Cardiac muscle cell (in vitro differentiated cells and primary cell): ENCODE measurements around the gene CA9. TPM values are rescaled to one million over a fixed set of nuclear protein-coding genes. Genes with fewer than 3 reads are reported as not detected.

ENCODE experiments used
- DNase-seq, 2 donors: peaks; one replicate each; pipeline versions ENCODE4 v3.0.0 to v3.0.0-alpha.2; 2010 to 2017; ENCODE audit warnings: low read depth in 1 of 2, low spot score in 1 of 2
- H3K27ac ChIP-seq: fragments of 200-600 bp; sonication (generic); 2 replicates; pipeline ENCODE4 v1.5.1; 2016
- H3K27me3 ChIP-seq: fragments of 200-600 bp; sonication (generic); 2 replicates; pipeline ENCODE4 v1.6.0; 2016; ENCODE audit warnings: control low read depth
- H3K36me3 ChIP-seq: fragments of 200-600 bp; sonication (generic); 2 replicates; pipeline ENCODE4 v1.5.1; 2016; ENCODE audit warnings: control low read depth
- H3K4me1 ChIP-seq: fragments of 200-600 bp; sonication (generic); 2 replicates; pipeline ENCODE4 v1.8.1; 2017; ENCODE audit warnings: low read depth, mild to moderate bottlenecking, mixed run types
- H3K4me3 ChIP-seq: fragments of 200-600 bp; sonication (generic); 2 replicates; pipeline ENCODE4 v1.5.1; 2016; ENCODE audit warnings: mild to moderate bottlenecking
- H3K9me3 ChIP-seq: fragments of 200-600 bp; sonication (generic); 2 replicates; pipeline ENCODE4 v1.5.1; 2017; ENCODE audit warnings: low read depth, mild to moderate bottlenecking, control low read depth
- CTCF ChIP-seq: IDR thresholded peaks from 2 replicates; pipeline ENCODE4 v1.5.1; 2012; ENCODE audit warnings: low read depth, mild to moderate bottlenecking, low read length
- polyA plus RNA-seq: library from polyadenylated mRNA; unstranded; fragments of >200 nt; fragmentation: Nextera tagmentation; extraction: Ambion mirVana; gene quantifications from 2 replicates; pipeline ENCODE4 v1.2.1, GENCODE V29; 2016
- total RNA-seq: library from RNA; depleted of rRNA; stranded (reverse); fragments of >200 nt; gene quantifications from 2 replicates; pipeline ENCODE4 v1.2.3, GENCODE V29; 2016

CA9 gene
- total and polyA plus RNA-seq, 2 experiments from 2014 or later: 2.4 to 2.6 TPM

GRCh38 chr9:35657546-35658136 is 16.1 kb upstream of the CA9 start, which contains the start of gene RMRP:
TSS of gene RMRP (minus strand) at chr9:35658019.
- peak; percentile 23 for TF ChIP-seq CTCF
- H3K27ac ChIP-seq: peak within 1 kb of the TSS; percentile 99
- no peaks in the 10 kb centered on the region for H3K9me3 ChIP-seq
- peak; percentile 100 for DNase-seq
- H3K36me3 ChIP-seq: no peaks in the 10 kb centered on the region
- H3K27me3 ChIP-seq: no peaks in the 10 kb centered on the region
- peaks cover 21% of the 10 kb centered on the region for H3K4me1 ChIP-seq
- peak within 1 kb of the TSS; percentile 79 for H3K4me3 ChIP-seq

- DNase-seq: peak; percentile 90 to 93
- no peaks in the 10 kb centered on the region for H3K36me3 ChIP-seq
- H3K4me1 ChIP-seq: peaks cover 21% of the 10 kb centered on the region
- H3K27me3 ChIP-seq: no peaks in the 10 kb centered on the region
- no peaks in the 10 kb centered on the region for H3K9me3 ChIP-seq
- TF ChIP-seq CTCF: peak; percentile 41
- H3K27ac ChIP-seq: peak within 1 kb of the TSS; percentile 99
- H3K4me3 ChIP-seq: peak within 1 kb of the TSS; percentile 79
Measured at GRCh38 chr9:35658137-35658967, 15.4 kb upstream of the CA9 start, which contains the start of gene CCDC107. TSS of gene CCDC107 (plus strand) at chr9:35658292. CDS start at chr9:35658380, 88 bp downstream.

- no peaks in the 10 kb centered on the region for H3K27me3 ChIP-seq
- TF ChIP-seq CTCF: no peak
- peak overlapping the region; percentile 79 for H3K4me3 ChIP-seq
- no peaks in the 10 kb centered on the region for H3K9me3 ChIP-seq
- no peaks in the 10 kb centered on the region for H3K36me3 ChIP-seq
- peak in 1 of 2 donors; percentile 44 for DNase-seq
- peak overlapping the region; percentile 99 for H3K27ac ChIP-seq
- peaks cover 21% of the 10 kb centered on the region for H3K4me1 ChIP-seq
Measured at GRCh38 chr9:35658968-35659220, 14.8 kb upstream of the CA9 start.

- no peak for TF ChIP-seq CTCF
- peak in 1 of 2 donors; percentile 68 for DNase-seq
- H3K4me3 ChIP-seq: peak overlapping the region; percentile 79
- H3K27ac ChIP-seq: peak overlapping the region; percentile 99
- H3K4me1 ChIP-seq: peaks cover 21% of the 10 kb centered on the region
- no peaks in the 10 kb centered on the region for H3K27me3 ChIP-seq
- H3K9me3 ChIP-seq: no peaks in the 10 kb centered on the region
- H3K36me3 ChIP-seq: no peaks in the 10 kb centered on the region
Measured at GRCh38 chr9:35659340-35659739, 14.4 kb upstream of the CA9 start.

- Histone ChIP-seq H3K4me3 (no peak overlapping the region), H3K4me1 (peaks cover 21% of the 10 kb centered on the region)
Measured at GRCh38 chr9:35660966-35661415, 12.7 kb upstream of the CA9 start.

More at GRCh38 chr9:35660966-35661415, 12.7 kb upstream of the CA9 start:
- peak; percentile 37 for TF ChIP-seq CTCF
- Histone ChIP-seq H3K9me3 (no peaks in the 10 kb centered on the region), H3K36me3 (no peaks in the 10 kb centered on the region), H3K27me3 (no peaks in the 10 kb centered on the region), H3K27ac (peak overlapping the region; percentile 99)
- peak; percentile 42 to 78 for DNase-seq
